WTC11 (cell line): ENCODE measurements around the gene FNDC3A. TPM values are rescaled to one million over a fixed set of nuclear protein-coding genes. Genes with fewer than 3 reads are reported as not detected.

Experiments used
- ESRRA ChIP-seq: sonication (generic); formaldehyde crosslinking; IDR thresholded peaks from 2 replicates; pipeline ENCODE4 v1.8.1; 2022; ENCODE audit warnings: mild to moderate bottlenecking, missing genetic modification reagents, borderline replicate concordance
- FOXJ3 ChIP-seq: sonication (generic); formaldehyde crosslinking; IDR thresholded peaks from 2 replicates; pipeline ENCODE4 v1.9.0; 2021; ENCODE audit warnings: missing genetic modification reagents, mild to moderate bottlenecking, borderline replicate concordance
- FOXP1 ChIP-seq: sonication (generic); formaldehyde crosslinking; IDR thresholded peaks from 2 replicates; pipeline ENCODE4 v1.8.0; 2022; ENCODE audit warnings: missing genetic modification reagents, mild to moderate bottlenecking, moderate library complexity, borderline replicate concordance
- JUN ChIP-seq: sonication (generic); formaldehyde crosslinking; IDR thresholded peaks from 2 replicates; pipeline ENCODE4 v1.8.0; 2023; ENCODE audit warnings: mild to moderate bottlenecking, missing genetic modification reagents
- KAT7 ChIP-seq: sonication (generic); formaldehyde crosslinking; IDR thresholded peaks from 2 replicates; pipeline ENCODE4 v1.8.1; 2023; ENCODE audit warnings: missing genetic modification reagents, mild to moderate bottlenecking, borderline replicate concordance
- MYBL2 ChIP-seq: sonication (generic); formaldehyde crosslinking; IDR thresholded peaks from 2 replicates; pipeline ENCODE4 v1.8.1; 2023; ENCODE audit warnings: mild to moderate bottlenecking, moderate library complexity, missing genetic modification reagents
- NFATC4 ChIP-seq: fragments of 250-450 bp; sonication (Bioruptor Pico); IDR thresholded peaks from 2 replicates; pipeline ENCODE4 v1.9.0; 2021; ENCODE audit warnings: mild to moderate bottlenecking
- NFE2L1 ChIP-seq: sonication (generic); formaldehyde crosslinking; IDR thresholded peaks from 2 replicates; pipeline ENCODE4 v1.8.1; 2023; ENCODE audit warnings: missing genetic modification reagents
- PRRX2 ChIP-seq: fragments of 250-450 bp; sonication (Bioruptor Pico); IDR thresholded peaks from 2 replicates; pipeline ENCODE4 v1.8.0; 2021; ENCODE audit warnings: mild to moderate bottlenecking
- RELA ChIP-seq: sonication (generic); formaldehyde crosslinking; IDR thresholded peaks from 2 replicates; pipeline ENCODE4 v1.8.1; 2022; ENCODE audit warnings: missing genetic modification reagents, mild to moderate bottlenecking, borderline replicate concordance
- SOX15 ChIP-seq: fragments of 250-450 bp; sonication (Bioruptor Pico); IDR thresholded peaks from 2 replicates; pipeline ENCODE4 v1.9.0; 2021; ENCODE audit warnings: mild to moderate bottlenecking
- ZBTB21 ChIP-seq: sonication (generic); formaldehyde crosslinking; IDR thresholded peaks from 2 replicates; pipeline ENCODE4 v1.8.1; 2023; ENCODE audit warnings: mild to moderate bottlenecking, missing genetic modification reagents, borderline replicate concordance
- ZNF232 ChIP-seq: sonication (generic); formaldehyde crosslinking; IDR thresholded peaks from 2 replicates; pipeline ENCODE4 v1.8.0; 2022; ENCODE audit warnings: mild to moderate bottlenecking, missing genetic modification reagents
- ZNF281 ChIP-seq: sonication (generic); formaldehyde crosslinking; IDR thresholded peaks from 2 replicates; pipeline ENCODE4 v1.8.0; 2023; ENCODE audit warnings: mild to moderate bottlenecking, missing genetic modification reagents
- ZNF317 ChIP-seq: sonication (generic); formaldehyde crosslinking; IDR thresholded peaks from 2 replicates; pipeline ENCODE4 v1.8.1; 2023; ENCODE audit warnings: low read depth, mild to moderate bottlenecking, moderate library complexity, missing genetic modification reagents, borderline replicate concordance
- ZNF396 ChIP-seq: fragments of 250-450 bp; sonication (Bioruptor Pico); IDR thresholded peaks from 2 replicates; pipeline ENCODE4 v1.8.0; 2021; ENCODE audit warnings: mild to moderate bottlenecking, moderate library complexity, borderline replicate concordance
- total RNA-seq: library from RNA; stranded (reverse); gene quantifications from 3 replicates; pipeline ENCODE4 v1.2.3, GENCODE V29; 2021
- TF ChIP-seq, protein P1 (sequence below): sonication (generic); formaldehyde crosslinking; IDR thresholded peaks from 2 replicates; pipeline ENCODE4 v1.8.1; 2022; ENCODE audit warnings: mild to moderate bottlenecking, missing genetic modification reagents, moderate library complexity, borderline replicate concordance
- TF ChIP-seq, protein P2 (sequence below): fragments of 250-450 bp; sonication (Bioruptor Pico); IDR thresholded peaks from 2 replicates; pipeline ENCODE4 v1.9.0; 2021; ENCODE audit warnings: mild to moderate bottlenecking
- TF ChIP-seq, protein P3 (sequence below): sonication (generic); formaldehyde crosslinking; IDR thresholded peaks from 2 replicates; pipeline ENCODE4 v1.8.0; 2022; ENCODE audit warnings: missing genetic modification reagents
- TF ChIP-seq, protein P4 (sequence below): sonication (generic); formaldehyde crosslinking; IDR thresholded peaks from 2 replicates; pipeline ENCODE4 v1.8.1; 2022; ENCODE audit warnings: missing genetic modification reagents, borderline replicate concordance
- TF ChIP-seq, protein P5 (sequence below): sonication (generic); formaldehyde crosslinking; IDR thresholded peaks from 2 replicates; pipeline ENCODE4 v1.8.0; 2022; ENCODE audit warnings: mild to moderate bottlenecking, missing genetic modification reagents
- TF ChIP-seq, protein P6 (sequence below): sonication (generic); formaldehyde crosslinking; IDR thresholded peaks from 2 replicates; pipeline ENCODE4 v1.8.1; 2023; ENCODE audit warnings: mild to moderate bottlenecking, missing genetic modification reagents, borderline replicate concordance

The FNDC3A gene
- total RNA-seq, 1 experiment from 2014 or later, result 24.8 TPM

- TF ChIP-seq ESRRA (CRISPR knock-in tag), result no peak; the same call in none of the 2 replicates
- TF ChIP-seq PRRX2 (CRISPR knock-in tag), result no peak
- TF ChIP-seq FOXP1 (CRISPR knock-in tag), result peak; percentile 69; the same call in 1 of the 2 replicates
- TF ChIP-seq, protein P1, sequence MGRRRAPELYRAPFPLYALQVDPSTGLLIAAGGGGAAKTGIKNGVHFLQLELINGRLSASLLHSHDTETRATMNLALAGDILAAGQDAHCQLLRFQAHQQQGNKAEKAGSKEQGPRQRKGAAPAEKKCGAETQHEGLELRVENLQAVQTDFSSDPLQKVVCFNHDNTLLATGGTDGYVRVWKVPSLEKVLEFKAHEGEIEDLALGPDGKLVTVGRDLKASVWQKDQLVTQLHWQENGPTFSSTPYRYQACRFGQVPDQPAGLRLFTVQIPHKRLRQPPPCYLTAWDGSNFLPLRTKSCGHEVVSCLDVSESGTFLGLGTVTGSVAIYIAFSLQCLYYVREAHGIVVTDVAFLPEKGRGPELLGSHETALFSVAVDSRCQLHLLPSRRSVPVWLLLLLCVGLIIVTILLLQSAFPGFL (CRISPR knock-in tag), result no peak
- TF ChIP-seq, protein P2, sequence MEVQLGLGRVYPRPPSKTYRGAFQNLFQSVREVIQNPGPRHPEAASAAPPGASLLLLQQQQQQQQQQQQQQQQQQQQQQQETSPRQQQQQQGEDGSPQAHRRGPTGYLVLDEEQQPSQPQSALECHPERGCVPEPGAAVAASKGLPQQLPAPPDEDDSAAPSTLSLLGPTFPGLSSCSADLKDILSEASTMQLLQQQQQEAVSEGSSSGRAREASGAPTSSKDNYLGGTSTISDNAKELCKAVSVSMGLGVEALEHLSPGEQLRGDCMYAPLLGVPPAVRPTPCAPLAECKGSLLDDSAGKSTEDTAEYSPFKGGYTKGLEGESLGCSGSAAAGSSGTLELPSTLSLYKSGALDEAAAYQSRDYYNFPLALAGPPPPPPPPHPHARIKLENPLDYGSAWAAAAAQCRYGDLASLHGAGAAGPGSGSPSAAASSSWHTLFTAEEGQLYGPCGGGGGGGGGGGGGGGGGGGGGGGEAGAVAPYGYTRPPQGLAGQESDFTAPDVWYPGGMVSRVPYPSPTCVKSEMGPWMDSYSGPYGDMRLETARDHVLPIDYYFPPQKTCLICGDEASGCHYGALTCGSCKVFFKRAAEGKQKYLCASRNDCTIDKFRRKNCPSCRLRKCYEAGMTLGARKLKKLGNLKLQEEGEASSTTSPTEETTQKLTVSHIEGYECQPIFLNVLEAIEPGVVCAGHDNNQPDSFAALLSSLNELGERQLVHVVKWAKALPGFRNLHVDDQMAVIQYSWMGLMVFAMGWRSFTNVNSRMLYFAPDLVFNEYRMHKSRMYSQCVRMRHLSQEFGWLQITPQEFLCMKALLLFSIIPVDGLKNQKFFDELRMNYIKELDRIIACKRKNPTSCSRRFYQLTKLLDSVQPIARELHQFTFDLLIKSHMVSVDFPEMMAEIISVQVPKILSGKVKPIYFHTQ (CRISPR knock-in tag), result no peak
- no peak for TF ChIP-seq SOX15 (CRISPR knock-in tag)
- TF ChIP-seq NFATC4 (CRISPR knock-in tag), result no peak
- TF ChIP-seq, protein P3, sequence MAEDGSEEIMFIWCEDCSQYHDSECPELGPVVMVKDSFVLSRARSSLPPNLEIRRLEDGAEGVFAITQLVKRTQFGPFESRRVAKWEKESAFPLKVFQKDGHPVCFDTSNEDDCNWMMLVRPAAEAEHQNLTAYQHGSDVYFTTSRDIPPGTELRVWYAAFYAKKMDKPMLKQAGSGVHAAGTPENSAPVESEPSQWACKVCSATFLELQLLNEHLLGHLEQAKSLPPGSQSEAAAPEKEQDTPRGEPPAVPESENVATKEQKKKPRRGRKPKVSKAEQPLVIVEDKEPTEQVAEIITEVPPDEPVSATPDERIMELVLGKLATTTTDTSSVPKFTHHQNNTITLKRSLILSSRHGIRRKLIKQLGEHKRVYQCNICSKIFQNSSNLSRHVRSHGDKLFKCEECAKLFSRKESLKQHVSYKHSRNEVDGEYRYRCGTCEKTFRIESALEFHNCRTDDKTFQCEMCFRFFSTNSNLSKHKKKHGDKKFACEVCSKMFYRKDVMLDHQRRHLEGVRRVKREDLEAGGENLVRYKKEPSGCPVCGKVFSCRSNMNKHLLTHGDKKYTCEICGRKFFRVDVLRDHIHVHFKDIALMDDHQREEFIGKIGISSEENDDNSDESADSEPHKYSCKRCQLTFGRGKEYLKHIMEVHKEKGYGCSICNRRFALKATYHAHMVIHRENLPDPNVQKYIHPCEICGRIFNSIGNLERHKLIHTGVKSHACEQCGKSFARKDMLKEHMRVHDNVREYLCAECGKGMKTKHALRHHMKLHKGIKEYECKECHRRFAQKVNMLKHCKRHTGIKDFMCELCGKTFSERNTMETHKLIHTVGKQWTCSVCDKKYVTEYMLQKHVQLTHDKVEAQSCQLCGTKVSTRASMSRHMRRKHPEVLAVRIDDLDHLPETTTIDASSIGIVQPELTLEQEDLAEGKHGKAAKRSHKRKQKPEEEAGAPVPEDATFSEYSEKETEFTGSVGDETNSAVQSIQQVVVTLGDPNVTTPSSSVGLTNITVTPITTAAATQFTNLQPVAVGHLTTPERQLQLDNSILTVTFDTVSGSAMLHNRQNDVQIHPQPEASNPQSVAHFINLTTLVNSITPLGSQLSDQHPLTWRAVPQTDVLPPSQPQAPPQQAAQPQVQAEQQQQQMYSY (CRISPR knock-in tag), result no peak
- no peak for TF ChIP-seq ZNF232 (CRISPR knock-in tag)
- TF ChIP-seq ZNF396 (CRISPR knock-in tag), result no peak
- TF ChIP-seq, protein P4, sequence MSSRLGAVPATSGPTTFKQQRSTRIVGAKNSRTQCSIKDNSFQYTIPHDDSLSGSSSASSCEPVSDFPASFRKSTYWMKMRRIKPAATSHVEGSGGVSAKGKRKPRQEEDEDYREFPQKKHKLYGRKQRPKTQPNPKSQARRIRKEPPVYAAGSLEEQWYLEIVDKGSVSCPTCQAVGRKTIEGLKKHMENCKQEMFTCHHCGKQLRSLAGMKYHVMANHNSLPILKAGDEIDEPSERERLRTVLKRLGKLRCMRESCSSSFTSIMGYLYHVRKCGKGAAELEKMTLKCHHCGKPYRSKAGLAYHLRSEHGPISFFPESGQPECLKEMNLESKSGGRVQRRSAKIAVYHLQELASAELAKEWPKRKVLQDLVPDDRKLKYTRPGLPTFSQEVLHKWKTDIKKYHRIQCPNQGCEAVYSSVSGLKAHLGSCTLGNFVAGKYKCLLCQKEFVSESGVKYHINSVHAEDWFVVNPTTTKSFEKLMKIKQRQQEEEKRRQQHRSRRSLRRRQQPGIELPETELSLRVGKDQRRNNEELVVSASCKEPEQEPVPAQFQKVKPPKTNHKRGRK (CRISPR knock-in tag), result no peak
- TF ChIP-seq ZNF281, result 0 out of 2 replicates have a peak, but pooled peaks have one; percentile 60
- TF ChIP-seq FOXJ3, result no peak
- no peak for TF ChIP-seq JUN (CRISPR knock-in tag)
- TF ChIP-seq, protein P5, sequence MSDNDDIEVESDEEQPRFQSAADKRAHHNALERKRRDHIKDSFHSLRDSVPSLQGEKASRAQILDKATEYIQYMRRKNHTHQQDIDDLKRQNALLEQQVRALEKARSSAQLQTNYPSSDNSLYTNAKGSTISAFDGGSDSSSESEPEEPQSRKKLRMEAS, result peak; percentile 51; the same call in 1 of the 2 replicates
- 0 out of 2 replicates have a peak, but pooled peaks have one; percentile 30 for TF ChIP-seq NFE2L1 (CRISPR knock-in tag)
- TF ChIP-seq ZNF317 (CRISPR knock-in tag), result no peak
- TF ChIP-seq ZBTB21 (CRISPR knock-in tag), result no peak; the same call in 1 of the 2 replicates
- no peak; the same call in 1 of the 2 replicates for TF ChIP-seq RELA (CRISPR knock-in tag)
- TF ChIP-seq MYBL2 (CRISPR knock-in tag), result no peak; the same call in 1 of the 2 replicates
- TF ChIP-seq, protein P6, sequence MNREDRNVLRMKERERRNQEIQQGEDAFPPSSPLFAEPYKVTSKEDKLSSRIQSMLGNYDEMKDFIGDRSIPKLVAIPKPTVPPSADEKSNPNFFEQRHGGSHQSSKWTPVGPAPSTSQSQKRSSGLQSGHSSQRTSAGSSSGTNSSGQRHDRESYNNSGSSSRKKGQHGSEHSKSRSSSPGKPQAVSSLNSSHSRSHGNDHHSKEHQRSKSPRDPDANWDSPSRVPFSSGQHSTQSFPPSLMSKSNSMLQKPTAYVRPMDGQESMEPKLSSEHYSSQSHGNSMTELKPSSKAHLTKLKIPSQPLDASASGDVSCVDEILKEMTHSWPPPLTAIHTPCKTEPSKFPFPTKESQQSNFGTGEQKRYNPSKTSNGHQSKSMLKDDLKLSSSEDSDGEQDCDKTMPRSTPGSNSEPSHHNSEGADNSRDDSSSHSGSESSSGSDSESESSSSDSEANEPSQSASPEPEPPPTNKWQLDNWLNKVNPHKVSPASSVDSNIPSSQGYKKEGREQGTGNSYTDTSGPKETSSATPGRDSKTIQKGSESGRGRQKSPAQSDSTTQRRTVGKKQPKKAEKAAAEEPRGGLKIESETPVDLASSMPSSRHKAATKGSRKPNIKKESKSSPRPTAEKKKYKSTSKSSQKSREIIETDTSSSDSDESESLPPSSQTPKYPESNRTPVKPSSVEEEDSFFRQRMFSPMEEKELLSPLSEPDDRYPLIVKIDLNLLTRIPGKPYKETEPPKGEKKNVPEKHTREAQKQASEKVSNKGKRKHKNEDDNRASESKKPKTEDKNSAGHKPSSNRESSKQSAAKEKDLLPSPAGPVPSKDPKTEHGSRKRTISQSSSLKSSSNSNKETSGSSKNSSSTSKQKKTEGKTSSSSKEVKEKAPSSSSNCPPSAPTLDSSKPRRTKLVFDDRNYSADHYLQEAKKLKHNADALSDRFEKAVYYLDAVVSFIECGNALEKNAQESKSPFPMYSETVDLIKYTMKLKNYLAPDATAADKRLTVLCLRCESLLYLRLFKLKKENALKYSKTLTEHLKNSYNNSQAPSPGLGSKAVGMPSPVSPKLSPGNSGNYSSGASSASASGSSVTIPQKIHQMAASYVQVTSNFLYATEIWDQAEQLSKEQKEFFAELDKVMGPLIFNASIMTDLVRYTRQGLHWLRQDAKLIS (CRISPR knock-in tag), result no peak
- TF ChIP-seq KAT7, result 0 out of 2 replicates have a peak, but pooled peaks have one; percentile 40
Observed at GRCh38 chr13:48975856-48976575, at the start of gene FNDC3A (continued).
